HepG2 (cell line): ENCODE results near the gene BCL2A1. TPM values are rescaled to one million over a fixed set of nuclear protein-coding genes. Genes with fewer than 3 reads are reported as not detected.

Source experiments
- CBX5 ChIP-seq: sonication (generic); formaldehyde crosslinking; IDR thresholded peaks from 2 replicates; pipeline ENCODE4 v1.4.0; 2020; ENCODE audit warnings: missing genetic modification reagents, borderline replicate concordance
- CCDC6 ChIP-seq: sonication (generic); formaldehyde crosslinking; IDR thresholded peaks from 2 replicates; pipeline ENCODE4 v1.8.1; 2022; ENCODE audit warnings: mild to moderate bottlenecking, missing genetic modification reagents, moderate library complexity
- GABPB1 ChIP-seq: IDR thresholded peaks from 2 replicates; pipeline ENCODE4 v1.6.1; 2016; ENCODE audit warnings: mild to moderate bottlenecking, missing genetic modification reagents, moderate library complexity, missing compliant biosample characterization
- MXD4 ChIP-seq: IDR thresholded peaks from 2 replicates; pipeline ENCODE4 v1.6.1; 2016; ENCODE audit warnings: mild to moderate bottlenecking, missing biosample characterization, missing genetic modification reagents
- RAD51 ChIP-seq: fragments of 450-650 bp; IDR thresholded peaks from 2 replicates; pipeline ENCODE4 v1.6.1; 2016; ENCODE audit warnings: borderline replicate concordance
- TOE1 ChIP-seq: sonication (generic); formaldehyde crosslinking; IDR thresholded peaks from 2 replicates; pipeline ENCODE4 v1.4.0; 2020; ENCODE audit warnings: mild to moderate bottlenecking, missing genetic modification reagents
- ZEB1 ChIP-seq: IDR thresholded peaks from 2 replicates; pipeline ENCODE4 v1.6.1; 2012; ENCODE audit warnings: mild to moderate bottlenecking, low read depth, inconsistent platforms; ENCODE audit not compliant: insufficient replicate concordance
- ZFP41 ChIP-seq: sonication (generic); formaldehyde crosslinking; IDR thresholded peaks from 2 replicates; pipeline ENCODE4 v1.4.0; 2020; ENCODE audit warnings: mild to moderate bottlenecking, missing genetic modification reagents, borderline replicate concordance
- ZNF124 ChIP-seq: sonication (generic); formaldehyde crosslinking; IDR thresholded peaks from 2 replicates; pipeline ENCODE4 v1.4.0; 2020; ENCODE audit warnings: missing genetic modification reagents
- ZNF234 ChIP-seq: sonication (generic); formaldehyde crosslinking; conservative IDR thresholded peaks from 2 replicates; pipeline ENCODE4 v1.5.1; 2020; ENCODE audit warnings: mild to moderate bottlenecking, missing genetic modification reagents
- ZNF235 ChIP-seq: sonication (generic); formaldehyde crosslinking; IDR thresholded peaks from 2 replicates; pipeline ENCODE4 v1.8.1; 2023; ENCODE audit warnings: mild to moderate bottlenecking, missing genetic modification reagents, borderline replicate concordance
- ZNF512B ChIP-seq: sonication (generic); formaldehyde crosslinking; IDR thresholded peaks from 2 replicates; pipeline ENCODE4 v1.5.1; 2020; ENCODE audit warnings: missing genetic modification reagents, mild to moderate bottlenecking, borderline replicate concordance
- ZNF530 ChIP-seq: sonication (generic); formaldehyde crosslinking; IDR thresholded peaks from 2 replicates; pipeline ENCODE4 v1.5.0; 2020; ENCODE audit warnings: low read depth, mild to moderate bottlenecking, missing genetic modification reagents
- ZNF550 ChIP-seq: sonication (generic); formaldehyde crosslinking; IDR thresholded peaks from 2 replicates; pipeline ENCODE4 v1.4.0; 2020; ENCODE audit warnings: mild to moderate bottlenecking, missing genetic modification reagents, borderline replicate concordance
- ZNF646 ChIP-seq: sonication (generic); formaldehyde crosslinking; IDR thresholded peaks from 2 replicates; pipeline ENCODE4 v1.9.0; 2021; ENCODE audit warnings: mild to moderate bottlenecking, missing genetic modification reagents
- ZNF704 ChIP-seq: sonication (generic); formaldehyde crosslinking; IDR thresholded peaks from 2 replicates; pipeline ENCODE4 v1.8.1; 2023; ENCODE audit warnings: mild to moderate bottlenecking, inconsistent platforms, moderate library complexity, missing genetic modification reagents, borderline replicate concordance
- polyA plus RNA-seq, 8 experiments: library from polyadenylated mRNA; depleted of rRNA in 3 of 8; stranded (reverse) in 7 of 8; unstranded in 1 of 8; fragments of >200 nt; fragmentation: Illumina TruSeq in 4 of 8; extraction: Trizol in 4 of 8; gene quantifications; 2 replicates each; pipeline versions ENCODE4 v1.2.1 to v1.2.3, GENCODE V29; 2011 to 2016; ENCODE audit warnings: low read depth in 4 of 8, missing spikeins in 1 of 8, mixed read lengths in 1 of 8; ENCODE audit not compliant: insufficient read depth in 1 of 8
- total RNA-seq, 5 experiments: library from RNA; depleted of rRNA; stranded (reverse); fragments of >200 nt; fragmentation: Illumina TruSeq; extraction: Trizol; gene quantifications; 2 replicates each; pipeline ENCODE4 v1.2.3, GENCODE V29; 2016; ENCODE audit warnings: low read depth in 1 of 5
- TF ChIP-seq, protein P1 (sequence below): sonication (generic); formaldehyde crosslinking; IDR thresholded peaks from 2 replicates; pipeline ENCODE4 v1.8.0; 2022; ENCODE audit warnings: missing genetic modification reagents, mild to moderate bottlenecking, borderline replicate concordance

BCL2A1 gene
- total and polyA plus RNA-seq, 2 of the 13 experiments (the other 11 are each of a cell fraction or from before 2014, with no cell fraction given), result 0.08 to 0.31 TPM

DNA sequence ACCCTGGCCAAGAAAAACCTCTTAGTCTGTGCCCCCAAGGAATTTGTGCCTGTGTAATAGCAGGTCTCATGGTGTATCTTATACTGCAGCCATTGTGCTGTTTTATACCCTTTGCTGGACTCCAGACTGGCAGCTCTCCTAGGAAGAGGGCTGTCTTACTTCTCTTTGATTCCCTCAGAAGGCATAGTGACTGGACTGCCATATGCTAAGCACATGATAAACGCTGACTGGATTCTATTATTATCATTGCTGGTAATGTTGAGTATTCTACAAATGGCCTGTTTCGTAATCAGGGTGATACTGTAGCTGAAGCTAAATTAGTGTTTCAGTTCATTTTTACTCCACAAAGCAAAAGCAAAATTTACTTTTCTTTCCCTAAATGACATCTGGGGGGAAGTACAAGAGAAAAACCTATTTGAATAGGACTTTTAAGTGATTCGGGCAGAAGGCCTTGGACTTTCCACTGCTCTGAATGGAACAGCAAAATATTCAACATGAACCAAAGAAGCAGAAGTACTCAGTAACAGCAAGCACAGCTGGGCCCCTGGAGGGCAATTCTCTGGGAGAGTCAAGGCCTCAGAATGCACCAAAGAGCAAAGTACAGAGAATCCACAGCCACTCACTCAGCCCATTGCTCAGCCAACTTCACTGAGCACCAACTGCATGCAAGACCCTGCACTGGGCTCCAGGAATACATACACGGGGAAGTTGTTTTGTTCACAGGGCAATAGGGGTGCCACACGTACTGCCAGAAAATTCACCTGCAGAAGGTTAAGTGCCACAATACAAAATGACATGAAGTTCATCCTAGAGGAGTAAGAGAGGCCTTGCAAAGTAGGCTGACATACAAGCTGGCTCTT, 7.9 kb upstream of the BCL2A1 start (continued):
- TF ChIP-seq ZNF530, result no peak
- no peak for TF ChIP-seq ZNF550 (CRISPR knock-in tag)
- TF ChIP-seq ZNF704 (CRISPR knock-in tag), result no peak
- TF ChIP-seq MXD4 (CRISPR knock-in tag), result no peak
- TF ChIP-seq ZNF512B (CRISPR knock-in tag), result no peak; the same call in 1 of the 2 replicates
- TF ChIP-seq TOE1, result no peak
- no peak for TF ChIP-seq ZNF124 (CRISPR knock-in tag)
- TF ChIP-seq RAD51, result no peak
- TF ChIP-seq CCDC6, result no peak
- TF ChIP-seq, protein P1, sequence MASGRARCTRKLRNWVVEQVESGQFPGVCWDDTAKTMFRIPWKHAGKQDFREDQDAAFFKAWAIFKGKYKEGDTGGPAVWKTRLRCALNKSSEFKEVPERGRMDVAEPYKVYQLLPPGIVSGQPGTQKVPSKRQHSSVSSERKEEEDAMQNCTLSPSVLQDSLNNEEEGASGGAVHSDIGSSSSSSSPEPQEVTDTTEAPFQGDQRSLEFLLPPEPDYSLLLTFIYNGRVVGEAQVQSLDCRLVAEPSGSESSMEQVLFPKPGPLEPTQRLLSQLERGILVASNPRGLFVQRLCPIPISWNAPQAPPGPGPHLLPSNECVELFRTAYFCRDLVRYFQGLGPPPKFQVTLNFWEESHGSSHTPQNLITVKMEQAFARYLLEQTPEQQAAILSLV (CRISPR knock-in tag), result no peak
- TF ChIP-seq ZEB1, result no peak
- no peak for TF ChIP-seq ZNF646 (CRISPR knock-in tag)
- TF ChIP-seq CBX5 (CRISPR knock-in tag), result peak; percentile 32; the same call in 1 of the 2 replicates
- no peak for TF ChIP-seq ZNF234 (CRISPR knock-in tag)
- TF ChIP-seq ZFP41 (CRISPR knock-in tag), result no peak
- TF ChIP-seq ZNF235 (CRISPR knock-in tag), result no peak
- no peak for TF ChIP-seq GABPB1 (CRISPR knock-in tag)
